Smooth muscle cell (in vitro differentiated cells): ENCODE data around the gene UBAP1. TPM values are rescaled to one million over a fixed set of nuclear protein-coding genes. Genes with fewer than 3 reads are reported as not detected.

ENCODE experiments used
- DNase-seq: peaks from one replicate; lab custom pipeline; 2025; ENCODE audit not compliant: unreplicated experiment; lab: John Stamatoyannopoulos, UW
- H2AFZ ChIP-seq: fragments of 200-600 bp; sonication (generic); 2 replicates; pipeline ENCODE4 v1.6.0; 2016; ENCODE audit warnings: antibody characterized with exemption, low read depth, mild to moderate bottlenecking
- H3F3A ChIP-seq: fragments of 200-600 bp; sonication (generic); 2 replicates; pipeline ENCODE4 v1.6.0; 2017; ENCODE audit warnings: antibody characterized with exemption, low read depth
- H3K27ac ChIP-seq: fragments of 200-600 bp; sonication (generic); 2 replicates; pipeline ENCODE4 v1.5.1; 2016; ENCODE audit warnings: low read depth, mild to moderate bottlenecking
- H3K27me3 ChIP-seq: fragments of 200-600 bp; sonication (generic); 2 replicates; pipeline ENCODE4 v1.6.1; 2016; ENCODE audit warnings: low read depth, mild to moderate bottlenecking
- H3K36me3 ChIP-seq: fragments of 200-600 bp; sonication (generic); 2 replicates; pipeline ENCODE4 v1.5.1; 2016; ENCODE audit warnings: low read depth
- H3K4me1 ChIP-seq: fragments of 200-600 bp; sonication (generic); 2 replicates; pipeline ENCODE4 v1.5.1; 2016; ENCODE audit warnings: low read depth
- H3K4me2 ChIP-seq: fragments of 200-600 bp; sonication (generic); 2 replicates; pipeline ENCODE4 v1.6.0; 2016; ENCODE audit warnings: mild to moderate bottlenecking
- H3K4me3 ChIP-seq: fragments of 200-600 bp; sonication (generic); 2 replicates; pipeline ENCODE4 v1.5.1; 2016; ENCODE audit warnings: mild to moderate bottlenecking
- H3K79me2 ChIP-seq: fragments of 200-600 bp; sonication (generic); 2 replicates; pipeline ENCODE4 v1.6.0; 2016; ENCODE audit warnings: low read depth, mild to moderate bottlenecking
- H3K9ac ChIP-seq: fragments of 200-600 bp; sonication (generic); 2 replicates; pipeline ENCODE4 v1.6.0; 2016; ENCODE audit warnings: low read depth
- H3K9me3 ChIP-seq: fragments of 200-600 bp; sonication (generic); replicated peaks from 2 replicates; pipeline ENCODE4 v1.5.1; 2016; ENCODE audit warnings: low read depth
- H4K20me1 ChIP-seq: fragments of 200-600 bp; sonication (generic); 2 replicates; pipeline ENCODE4 v1.6.0; 2016; ENCODE audit warnings: low read depth
- CTCF ChIP-seq: fragments of 200-600 bp; sonication (generic); IDR thresholded peaks from 2 replicates; pipeline ENCODE4 v1.5.1; 2017; ENCODE audit warnings: borderline replicate concordance, mild to moderate bottlenecking, antibody characterized with exemption; ENCODE audit not compliant: insufficient read depth, poor library complexity, severe bottlenecking
- WGBS: methylation state at CpG from one replicate; pipeline ENCODE4 v1.1.7; 2016; ENCODE audit warnings: low lambda C conversion rate; 5-methylcytosine and 5-hydroxymethylcytosine counted together
- polyA plus RNA-seq: library from polyadenylated mRNA; unstranded; fragments of >200 nt; fragmentation: Nextera tagmentation; extraction: Ambion mirVana; gene quantifications from 2 replicates; pipeline ENCODE4 v1.2.1, GENCODE V29; 2016
- total RNA-seq: library from RNA; depleted of rRNA; stranded (reverse); fragments of >200 nt; gene quantifications from 2 replicates; pipeline ENCODE4 v1.2.3, GENCODE V29; 2014

UBAP1 gene
- total and polyA plus RNA-seq, 2 experiments from 2014 or later = 45.0 to 49.9 TPM

DNA sequence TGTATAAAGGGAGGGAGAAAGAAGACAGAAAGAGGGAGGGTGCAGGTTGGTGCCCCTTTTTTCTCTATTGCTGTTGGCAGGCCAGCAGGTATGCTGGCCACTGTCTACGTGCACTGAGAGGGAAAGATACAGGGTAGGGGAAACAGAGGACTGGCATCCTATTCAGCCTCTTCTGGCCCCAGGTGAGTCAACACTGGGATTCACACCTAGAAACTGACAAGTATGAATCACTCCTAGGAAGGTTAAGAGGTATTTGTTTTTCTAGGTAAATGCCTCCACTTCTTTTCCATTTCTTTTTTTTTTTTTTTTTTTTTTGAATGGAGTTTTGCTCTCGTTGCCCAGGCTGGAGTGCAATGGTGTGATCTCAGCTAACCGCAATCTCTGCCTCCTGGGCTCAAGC lies 2.8 kb upstream of the UBAP1 start:
- TF ChIP-seq CTCF = no peak
- DNase-seq = no peak
- no peak overlapping the region for H3K4me3 ChIP-seq
- no peak overlapping the region for H3K9ac ChIP-seq
- 63% methylated on average over 3 of the region's 3 CpGs for WGBS
- H4K20me1 ChIP-seq = peaks cover 14% of the 10 kb centered on the region
- H3K9me3 ChIP-seq = no peaks in the 10 kb centered on the region
- H3K27me3 ChIP-seq = no peaks in the 10 kb centered on the region
- peaks cover 8% of the 10 kb centered on the region for H3F3A ChIP-seq
- no peak overlapping the region for H3K4me2 ChIP-seq
- H3K27ac ChIP-seq = no peak overlapping the region
- peaks cover 17% of the 10 kb centered on the region for H3K4me1 ChIP-seq
- H2AFZ ChIP-seq = no peak overlapping the region
- no peaks in the 10 kb centered on the region for H3K36me3 ChIP-seq
- H3K79me2 ChIP-seq = peaks cover 28% of the 10 kb centered on the region

GRCh38 chr9:34177593-34178435 lies 1.0 kb upstream of the UBAP1 start:
- Histone ChIP-seq H3K36me3 (no peaks in the 10 kb centered on the region), H4K20me1 (peaks cover 31% of the 10 kb centered on the region), H3K4me1 (peaks cover 17% of the 10 kb centered on the region), H3K79me2 (peaks cover 46% of the 10 kb centered on the region), H3K4me2 (peak overlapping the region; percentile 90), H3K9ac (peak overlapping the region; percentile 94), H3K27me3 (no peaks in the 10 kb centered on the region), H3K27ac (peak overlapping the region; percentile 91), H3F3A (peaks cover 8% of the 10 kb centered on the region), H2AFZ (peak overlapping the region; percentile 81), H3K4me3 (peak overlapping the region; percentile 90), H3K9me3 (no peaks in the 10 kb centered on the region)
- no peak for TF ChIP-seq CTCF
- WGBS = 60% methylated on average over 17 of the region's 17 CpGs
- DNase-seq = no peak

DNA sequence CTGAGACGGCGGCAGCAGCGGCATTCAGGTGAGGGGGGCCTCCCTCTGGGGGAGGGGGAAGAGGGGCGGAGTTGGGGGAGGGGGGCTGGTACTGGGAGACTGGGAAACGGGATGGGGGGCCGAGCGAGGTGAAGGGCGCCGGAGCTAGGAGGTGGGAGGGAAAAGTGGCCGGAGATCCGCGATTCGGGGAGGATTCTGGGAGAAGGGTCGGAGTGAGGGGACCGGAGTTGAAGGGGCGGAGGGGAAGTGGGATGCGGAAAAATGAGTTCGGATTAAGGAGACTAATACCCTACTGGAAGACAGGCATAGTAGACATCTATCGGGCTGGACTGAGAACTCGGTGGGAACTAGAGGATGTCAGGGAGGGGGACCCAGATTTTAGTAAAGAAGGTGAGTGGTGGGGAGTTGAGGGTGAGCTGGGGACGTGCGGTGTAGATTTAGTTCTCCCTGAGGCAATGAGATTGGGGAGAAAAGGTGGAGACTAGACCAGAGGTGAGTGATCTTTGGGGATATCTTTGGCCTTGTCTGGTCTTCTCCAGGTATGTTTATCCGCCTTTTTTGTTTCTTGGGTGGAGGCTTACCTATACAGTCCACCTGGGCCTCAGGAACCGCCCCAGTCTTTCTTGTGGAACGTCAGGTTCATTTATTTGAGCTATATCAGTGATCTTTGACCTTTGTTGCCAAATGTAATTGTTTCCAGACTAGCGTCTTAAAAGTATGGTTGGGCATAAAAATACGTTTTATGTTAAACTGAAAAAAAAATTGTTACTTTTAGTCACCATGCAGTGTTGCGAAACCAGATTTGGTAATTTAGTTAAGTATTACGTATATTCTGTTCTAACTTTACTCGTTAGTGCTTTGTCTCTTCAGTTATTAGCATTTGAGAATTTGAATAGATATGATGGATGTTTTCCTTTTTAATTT lies 632 bp downstream of the UBAP1 start:
- 4% methylated on average over 29 of the region's 30 CpGs for WGBS
- no peak for TF ChIP-seq CTCF
- Histone ChIP-seq H3K4me1 (peaks cover 17% of the 10 kb centered on the region), H3K4me2 (peak overlapping the region; percentile 95), H3K9me3 (no peaks in the 10 kb centered on the region), H2AFZ (no peak overlapping the region), H3K79me2 (peaks cover 62% of the 10 kb centered on the region), H3K27ac (peak overlapping the region; percentile 91), H3K9ac (peak overlapping the region; percentile 94), H4K20me1 (peaks cover 45% of the 10 kb centered on the region), H3F3A (peaks cover 8% of the 10 kb centered on the region), H3K27me3 (no peaks in the 10 kb centered on the region), H3K4me3 (peak overlapping the region; percentile 90), H3K36me3 (no peaks in the 10 kb centered on the region)
- DNase-seq = peak; percentile 91
